Left renal cortex interstitium (tissue), 4 donors: ENCODE measurements around the gene SHOX. TPM values are rescaled to one million over a fixed set of nuclear protein-coding genes. Genes with fewer than 3 reads are reported as not detected.
"Not testable (repeated sequence)": the region's sequence is repeated elsewhere in the genome, so short reads cannot be mapped to it uniquely, and the experiment has no call there.

Experiments
- DNase-seq, 4 donors: peaks; one replicate each; pipeline ENCODE4 v3.0.0-alpha.2; 2013; ENCODE audit warnings: low read depth in 4 of 4, low spot score in 2 of 4, missing footprints in 1 of 4
- polyA plus RNA-seq, 4 donors: library from polyadenylated mRNA; unstranded; fragments of 120-200 nt; gene quantifications; one replicate each; pipeline ENCODE4 v1.2.1, GENCODE V29; 2013; ENCODE audit not compliant: insufficient read length in 4 of 4

The SHOX gene
- polyA plus RNA-seq, 4 donors, result 0.04 to 0.17 (median 0.08) TPM

DNA sequence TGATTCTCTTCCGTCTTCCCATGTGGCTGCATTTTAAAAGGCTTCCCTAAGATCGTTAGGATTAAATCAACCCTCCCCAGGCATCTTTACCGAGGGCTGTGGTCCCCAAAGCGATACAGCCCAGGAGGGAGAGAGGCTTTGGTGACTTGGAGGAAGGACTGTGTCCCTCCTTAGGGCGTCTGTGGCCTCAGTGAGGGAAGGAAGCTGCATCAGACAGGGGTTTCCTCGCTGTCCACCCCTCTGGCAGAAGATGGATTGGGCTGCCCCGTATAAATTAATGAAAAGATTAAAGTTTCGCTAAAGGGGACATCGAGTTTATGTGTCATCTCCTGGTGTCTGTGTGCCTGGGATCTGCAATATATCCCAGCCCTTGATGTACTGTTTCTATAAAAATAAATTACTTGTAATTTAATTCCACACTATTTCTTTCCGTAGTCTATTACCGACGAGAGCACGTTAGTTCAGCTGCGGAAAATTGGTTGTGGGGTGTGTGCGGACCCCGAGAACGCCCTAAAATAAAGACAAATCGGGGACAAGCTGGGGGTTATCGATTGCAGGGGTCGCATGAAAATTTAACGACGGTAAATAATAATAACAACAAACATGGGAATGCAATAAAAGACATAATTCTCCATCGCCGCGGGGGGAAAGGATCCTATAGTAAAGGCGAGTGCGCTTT is 6.5 kb downstream of the SHOX start:
- DNase-seq, result no peak

DNA sequence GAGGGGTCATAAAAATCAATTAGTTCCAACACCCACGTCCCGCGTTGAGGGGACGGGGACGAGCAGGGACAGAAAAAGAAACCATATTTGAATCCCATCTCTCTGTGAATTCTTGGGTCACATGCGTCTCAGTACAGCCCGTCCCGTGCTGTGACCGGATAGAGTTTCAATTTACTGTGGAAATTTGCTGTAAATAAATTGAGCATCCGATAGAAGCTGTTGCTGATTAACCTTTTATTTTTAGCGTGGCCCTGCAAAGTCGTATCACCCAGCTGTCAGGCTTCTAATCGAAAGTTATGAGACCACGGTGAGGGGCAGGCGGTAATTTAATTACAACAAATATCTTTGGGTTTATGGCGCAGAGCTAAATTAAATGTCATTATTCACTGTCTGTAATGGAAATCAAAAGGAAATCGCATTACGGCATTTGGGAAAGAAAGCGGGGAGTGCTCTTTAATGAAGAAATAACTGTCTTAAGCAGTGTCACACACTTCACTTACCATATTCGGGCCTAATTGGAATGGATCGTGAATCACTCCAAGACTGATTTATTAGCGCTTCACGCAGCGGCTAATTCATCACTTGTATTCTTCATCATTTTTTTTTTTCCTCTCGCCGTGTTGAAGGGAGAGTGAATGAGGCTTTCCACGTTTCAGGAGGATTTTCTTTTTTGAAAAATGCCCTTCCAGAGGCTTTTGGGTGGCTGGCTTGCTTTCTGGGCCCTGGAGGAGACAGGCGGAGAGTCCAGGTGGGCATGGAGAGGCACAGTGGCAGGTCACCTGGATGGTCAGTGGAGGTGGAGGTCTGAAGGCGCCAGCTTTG is 7.3 kb downstream of the SHOX start:
- no peak for DNase-seq

DNA sequence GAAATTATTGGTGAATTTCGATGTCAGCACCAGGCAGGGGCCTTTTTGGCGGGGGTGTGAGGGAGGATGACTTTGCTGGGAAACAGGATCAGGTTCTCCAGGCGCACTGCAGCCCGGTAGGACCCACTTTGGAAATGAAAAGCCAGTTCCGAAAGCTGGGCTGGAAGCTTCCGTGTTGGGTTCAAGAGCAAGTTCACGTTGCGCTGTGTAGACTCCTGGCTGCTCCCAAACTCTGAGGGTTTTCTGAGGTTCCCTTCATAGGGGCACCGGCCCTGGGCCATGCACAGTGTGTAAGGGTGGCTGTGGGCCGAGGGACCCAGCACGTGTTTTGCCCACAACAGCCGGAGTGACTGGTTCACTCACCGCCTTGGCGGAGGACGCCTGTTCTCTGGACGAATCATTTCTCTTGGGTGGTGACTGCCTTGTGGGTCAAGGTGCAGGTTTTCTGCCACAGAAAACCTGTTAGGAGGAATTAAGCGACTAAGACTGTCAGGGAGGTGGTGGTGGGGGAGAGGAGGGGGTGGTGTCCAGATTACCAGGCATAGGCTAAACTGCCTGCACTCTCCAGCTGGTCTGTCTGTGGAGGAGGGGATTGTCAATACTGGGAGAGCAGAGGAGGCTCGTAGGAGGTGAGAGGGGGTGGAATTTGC is 8.0 kb downstream of the SHOX start:
- no peak for DNase-seq

DNA sequence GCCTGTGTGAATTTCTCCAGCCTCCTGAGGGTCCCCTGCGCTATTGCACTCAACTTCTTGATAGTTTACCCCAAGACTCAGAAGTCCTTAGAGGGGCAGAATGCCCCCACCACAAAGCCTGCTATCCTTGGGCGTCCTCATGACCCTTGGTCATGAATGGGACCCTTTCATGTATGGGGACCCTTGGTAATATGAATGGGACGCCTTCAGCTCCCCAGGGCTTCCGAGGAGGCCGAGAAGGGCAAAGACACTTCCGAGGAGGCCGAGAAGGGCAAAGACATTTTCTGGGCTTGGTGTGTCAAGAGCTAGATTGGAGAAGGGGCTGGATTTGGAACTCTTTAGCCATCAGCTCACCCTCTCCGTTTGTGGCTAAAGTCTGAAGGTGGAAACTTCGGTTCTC is 8.6 kb downstream of the SHOX start:
- no peak for DNase-seq

DNA sequence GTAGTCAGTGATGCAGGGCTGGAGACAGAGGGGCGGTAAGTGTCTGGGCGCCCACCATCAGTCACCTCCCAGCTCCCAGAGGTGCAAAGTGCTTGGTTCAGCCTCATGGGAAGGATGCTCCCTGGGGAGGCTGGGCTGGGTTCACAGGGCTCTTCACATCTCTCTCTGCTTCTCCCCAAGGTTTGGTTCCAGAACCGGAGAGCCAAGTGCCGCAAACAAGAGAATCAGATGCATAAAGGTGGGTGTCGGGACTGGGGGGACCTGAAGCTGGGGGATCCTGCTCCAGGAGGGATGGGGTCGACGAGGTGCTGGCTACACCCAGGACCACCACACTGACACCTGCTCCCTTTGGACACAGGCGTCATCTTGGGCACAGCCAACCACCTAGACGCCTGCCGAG is 10.1 kb downstream of the SHOX start:
- DNase-seq, result no peak

DNA sequence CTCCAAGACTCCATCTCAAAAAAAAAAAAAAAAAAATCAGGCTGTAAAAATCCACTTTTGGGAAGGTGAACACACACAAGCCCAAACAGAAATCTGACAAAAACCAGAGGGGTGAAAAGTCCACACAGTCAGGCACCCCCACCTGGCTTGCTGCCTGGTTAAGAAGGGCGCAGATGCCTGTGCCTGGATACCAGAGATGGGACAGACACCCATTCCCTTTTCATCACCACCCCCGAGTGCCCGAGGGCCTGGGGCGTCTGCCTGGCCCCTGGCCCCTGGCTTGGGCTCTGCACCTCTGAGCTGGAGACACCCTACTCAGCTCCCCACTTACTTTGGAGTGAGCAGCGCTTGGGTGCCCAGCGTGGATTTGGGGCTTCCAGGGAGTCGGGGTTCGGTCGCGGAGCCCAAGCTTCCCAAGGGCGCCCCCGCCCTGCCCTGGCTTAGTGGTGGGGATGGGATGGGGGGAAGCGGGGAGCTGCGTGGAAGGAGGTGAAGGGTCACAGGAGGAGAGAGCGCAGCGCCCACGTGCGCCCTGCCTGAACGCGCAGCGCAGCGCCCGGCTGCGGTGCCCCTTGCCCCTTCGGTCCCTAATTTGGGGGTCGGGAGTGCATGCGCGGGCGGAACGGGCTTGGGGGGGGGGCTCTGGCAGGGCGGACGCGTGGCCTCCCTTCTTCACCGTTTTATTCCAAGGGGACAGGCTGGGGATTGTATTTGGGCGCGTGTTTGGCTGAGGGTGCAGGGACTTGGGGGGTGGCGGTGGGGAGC is 11.3 kb downstream of the SHOX start:
- no peak for DNase-seq

DNA sequence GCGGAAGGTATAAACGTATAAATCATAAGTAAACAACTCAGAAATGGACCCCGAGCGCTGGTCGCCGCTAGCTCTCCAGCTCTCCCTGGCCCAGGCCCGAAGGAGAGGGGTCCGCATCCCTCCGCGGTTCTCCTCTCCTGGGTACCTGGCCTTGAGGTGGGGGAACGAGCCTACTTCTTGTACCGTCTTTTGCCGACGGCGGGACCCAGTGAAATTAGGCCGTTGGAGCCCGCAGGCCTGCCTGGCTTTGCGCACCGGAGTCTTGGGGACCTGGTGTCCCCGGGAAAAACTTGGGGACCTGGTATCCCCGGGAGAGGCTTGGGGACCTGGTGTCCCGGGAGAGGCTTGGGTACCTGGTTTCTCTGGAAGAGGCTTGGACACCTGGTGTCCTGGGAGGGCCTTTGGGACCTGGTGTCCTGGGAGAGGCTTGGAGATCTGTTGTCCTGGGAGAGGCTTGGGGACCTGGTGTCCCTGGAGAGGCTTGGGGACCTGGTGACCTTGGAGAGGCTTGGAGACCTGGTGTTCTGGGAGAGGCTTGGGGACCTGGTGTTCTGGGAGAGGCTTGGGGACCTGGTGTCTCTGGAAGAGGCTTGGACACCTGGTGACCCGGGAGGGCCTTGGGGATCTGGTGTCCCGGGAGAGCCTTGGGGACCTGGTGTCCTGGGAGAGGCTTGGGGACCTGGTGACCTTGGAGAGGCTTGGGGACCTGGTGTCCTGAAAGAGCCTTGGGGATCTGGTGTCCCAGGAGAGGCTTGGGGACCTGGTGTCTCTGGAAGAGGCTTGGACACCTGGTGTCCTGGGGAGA is 12.0 kb downstream of the SHOX start:
- no peak for DNase-seq

DNA sequence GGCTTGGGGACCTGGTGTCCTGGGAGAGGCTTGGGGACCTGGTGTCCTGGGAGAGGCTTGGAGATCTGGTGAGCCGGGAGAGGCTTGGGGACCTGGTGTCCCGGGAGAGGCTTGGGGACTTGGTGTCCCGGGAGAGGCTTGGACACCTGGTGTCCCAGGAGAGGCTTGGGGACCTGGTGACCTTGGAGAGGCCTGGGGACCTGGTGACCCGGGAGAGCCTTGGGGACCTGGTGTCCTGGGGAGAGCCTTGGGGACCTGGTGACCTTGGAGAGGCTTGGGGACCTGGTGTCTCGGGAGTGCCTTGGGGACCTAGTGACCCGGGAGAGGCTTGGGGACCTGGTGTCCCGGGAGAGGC is 12.6 kb downstream of the SHOX start:
- DNase-seq, result no peak

DNA sequence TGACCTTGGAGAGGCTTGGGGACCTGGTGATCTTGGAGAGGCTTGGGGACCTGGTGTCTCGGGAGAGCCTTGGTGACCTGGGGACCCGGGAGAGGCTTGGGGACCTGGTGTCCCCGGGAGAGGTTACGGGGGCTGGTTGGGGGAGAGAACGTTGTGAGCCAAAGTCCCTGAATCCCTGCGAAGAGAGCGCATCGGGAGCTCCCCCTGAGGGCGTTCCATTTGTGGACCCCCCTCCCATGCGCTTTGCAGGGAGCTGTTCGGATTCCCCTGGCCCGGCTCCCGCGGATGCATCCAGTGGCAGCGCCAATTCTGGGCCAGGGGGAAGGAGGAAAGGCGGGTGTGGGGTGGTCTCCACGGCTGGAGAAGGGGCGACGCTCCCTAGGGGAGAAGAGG is 13.3 kb downstream of the SHOX start:
- no peak for DNase-seq

DNA sequence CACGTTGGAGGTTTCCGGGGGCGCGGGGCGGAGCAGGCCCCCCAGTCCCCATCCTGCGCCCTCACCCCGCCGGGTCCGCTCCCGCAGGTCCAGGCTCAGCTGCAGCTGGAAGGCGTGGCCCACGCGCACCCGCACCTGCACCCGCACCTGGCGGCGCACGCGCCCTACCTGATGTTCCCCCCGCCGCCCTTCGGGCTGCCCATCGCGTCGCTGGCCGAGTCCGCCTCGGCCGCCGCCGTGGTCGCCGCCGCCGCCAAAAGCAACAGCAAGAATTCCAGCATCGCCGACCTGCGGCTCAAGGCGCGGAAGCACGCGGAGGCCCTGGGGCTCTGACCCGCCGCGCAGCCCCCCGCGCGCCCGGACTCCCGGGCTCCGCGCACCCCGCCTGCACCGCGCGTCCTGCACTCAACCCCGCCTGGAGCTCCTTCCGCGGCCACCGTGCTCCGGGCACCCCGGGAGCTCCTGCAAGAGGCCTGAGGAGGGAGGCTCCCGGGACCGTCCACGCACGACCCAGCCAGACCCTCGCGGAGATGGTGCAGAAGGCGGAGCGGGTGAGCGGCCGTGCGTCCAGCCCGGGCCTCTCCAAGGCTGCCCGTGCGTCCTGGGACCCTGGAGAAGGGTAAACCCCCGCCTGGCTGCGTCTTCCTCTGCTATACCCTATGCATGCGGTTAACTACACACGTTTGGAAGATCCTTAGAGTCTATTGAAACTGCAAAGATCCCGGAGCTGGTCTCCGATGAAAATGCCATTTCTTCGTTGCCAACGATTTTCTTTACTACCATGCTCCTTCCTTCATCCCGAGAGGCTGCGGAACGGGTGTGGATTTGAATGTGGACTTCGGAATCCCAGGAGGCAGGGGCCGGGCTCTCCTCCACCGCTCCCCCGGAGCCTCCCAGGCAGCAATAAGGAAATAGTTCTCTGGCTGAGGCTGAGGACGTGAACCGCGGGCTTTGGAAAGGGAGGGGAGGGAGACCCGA is 14.0 kb downstream of the SHOX start:
- DNase-seq, result no peak

DNA sequence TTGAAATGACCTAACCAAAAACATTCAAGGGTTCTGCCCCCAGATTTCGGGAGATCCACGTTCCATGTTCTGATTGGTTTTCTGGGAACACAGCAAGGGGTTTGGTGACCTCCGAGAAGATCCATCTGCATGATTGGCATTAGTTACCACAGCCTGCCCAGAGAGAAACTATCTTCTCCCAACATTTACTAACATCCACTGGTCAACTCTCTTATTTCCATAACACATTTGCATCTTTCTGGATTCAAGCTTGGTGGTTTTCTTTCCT is 15.6 kb downstream of the SHOX start:
- no peak for DNase-seq

DNA sequence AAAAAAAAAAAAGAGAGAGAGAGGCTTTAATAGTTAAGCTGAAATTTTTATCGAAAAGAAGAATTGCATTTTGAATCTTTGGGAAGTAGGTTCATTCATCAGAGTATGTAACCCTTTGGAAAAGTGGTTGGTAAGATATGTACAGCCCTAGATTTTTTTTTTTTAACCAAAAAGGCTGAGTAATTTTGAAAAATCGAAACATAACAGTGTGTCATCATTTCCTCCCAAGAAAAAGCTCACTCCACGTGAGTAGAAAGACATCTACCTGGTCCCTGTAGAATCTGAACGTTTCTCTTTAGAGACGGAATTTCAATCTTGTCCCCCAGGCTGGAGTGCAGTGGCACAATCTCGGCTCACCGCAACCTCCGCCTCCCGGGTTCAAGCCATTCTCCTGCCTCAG is 16.2 kb downstream of the SHOX start:
- no peak for DNase-seq

DNA sequence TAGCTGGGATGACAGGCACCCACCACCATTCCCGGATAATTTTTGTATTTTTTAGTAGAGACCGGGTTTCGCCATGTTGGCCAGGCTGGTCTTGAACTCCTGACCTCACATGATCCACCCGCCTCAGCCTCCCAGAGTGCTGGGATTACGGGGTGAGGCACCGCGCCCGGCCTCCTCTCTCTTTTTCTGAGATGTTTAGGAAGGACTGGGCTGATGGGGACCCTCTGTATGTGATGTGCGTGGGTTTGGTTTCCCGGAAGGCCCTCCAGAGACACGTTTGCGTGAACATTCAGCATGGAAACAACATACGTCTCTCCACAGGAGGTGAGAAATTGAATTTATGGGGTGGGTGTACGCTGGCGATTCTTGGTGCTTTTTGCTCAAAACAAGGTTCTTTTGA is 18.6 kb downstream of the SHOX start:
- no peak for DNase-seq

DNA sequence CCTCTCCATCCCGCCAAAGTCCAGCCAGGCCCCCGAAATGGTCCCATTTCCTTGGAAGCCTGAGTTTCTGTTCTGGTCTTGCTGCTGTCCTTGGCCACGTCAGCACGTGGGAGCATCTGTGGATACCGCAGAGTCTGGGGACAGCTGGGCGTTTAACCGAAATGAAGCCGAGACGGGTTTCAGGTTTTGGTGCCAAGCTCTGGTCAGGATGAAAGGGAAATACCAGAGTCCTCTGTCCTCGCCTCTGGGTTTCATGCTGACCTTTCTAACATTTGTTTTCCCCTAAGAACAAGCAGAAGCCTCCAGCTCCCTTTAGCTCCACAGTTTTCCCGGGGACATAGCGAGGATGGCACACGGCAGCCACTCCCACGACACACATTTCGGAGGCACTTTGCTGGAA is 19.7 kb downstream of the SHOX start:
- no peak for DNase-seq

DNA sequence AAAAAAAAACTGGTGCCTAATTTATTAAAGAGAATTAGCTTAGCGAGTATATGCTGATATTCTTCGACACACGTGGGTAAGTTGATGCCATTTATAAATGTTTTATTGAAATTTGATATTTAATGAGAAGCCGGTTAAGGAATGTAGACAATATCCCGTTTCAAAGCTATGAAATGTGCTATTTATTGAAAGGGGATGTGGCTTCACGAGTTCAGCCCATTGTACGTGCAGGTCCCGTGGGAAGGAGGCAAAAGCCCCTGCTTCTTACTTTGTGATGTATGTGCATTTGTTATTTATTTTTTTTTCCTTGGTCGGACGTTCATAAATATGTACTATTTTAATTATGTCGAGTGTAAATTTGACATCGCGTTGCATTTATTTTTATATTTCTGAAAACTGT is 20.2 kb downstream of the SHOX start:
- DNase-seq, result no peak

DNA sequence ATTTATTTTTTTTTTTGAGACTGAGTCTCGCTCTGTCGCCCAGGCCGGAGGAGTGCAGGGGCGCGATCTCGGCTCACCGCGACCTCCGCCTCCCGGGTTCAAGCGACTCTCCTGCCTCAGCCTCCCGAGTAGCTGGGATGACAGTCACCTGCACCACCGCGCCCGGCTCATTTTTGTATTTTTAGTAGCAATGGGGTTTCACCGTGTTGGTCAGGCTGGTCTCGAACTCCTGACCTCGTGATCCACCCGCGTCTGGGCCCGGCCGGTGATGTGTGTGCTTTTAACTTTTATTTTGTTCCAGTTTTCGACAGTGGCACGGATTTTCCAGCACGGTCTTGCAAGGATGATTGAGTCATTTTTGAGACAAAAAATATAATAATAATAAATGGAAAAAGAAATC is 21.3 kb downstream of the SHOX start:
- DNase-seq, result not testable (repeated sequence)

DNA sequence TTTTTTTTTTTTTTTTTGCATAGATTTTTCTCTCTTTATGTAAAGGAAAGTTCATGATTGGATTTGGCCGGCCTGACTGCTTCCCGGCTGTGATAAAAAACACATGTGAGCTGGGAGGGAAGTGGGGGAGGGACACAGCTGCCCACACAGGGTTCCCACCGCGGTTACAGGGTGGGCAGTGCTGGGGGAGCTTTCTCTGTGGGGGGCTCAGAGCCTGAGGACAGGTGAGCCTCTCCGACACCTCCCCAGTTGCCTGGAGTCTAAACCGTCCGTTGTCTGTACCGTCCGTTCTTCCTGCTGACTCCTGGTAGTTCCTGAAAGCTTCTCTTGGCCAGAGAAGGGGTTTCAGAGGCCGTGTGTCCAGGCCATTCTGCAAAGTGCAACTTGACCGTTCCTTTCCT is 21.8 kb downstream of the SHOX start:
- no peak for DNase-seq

DNA sequence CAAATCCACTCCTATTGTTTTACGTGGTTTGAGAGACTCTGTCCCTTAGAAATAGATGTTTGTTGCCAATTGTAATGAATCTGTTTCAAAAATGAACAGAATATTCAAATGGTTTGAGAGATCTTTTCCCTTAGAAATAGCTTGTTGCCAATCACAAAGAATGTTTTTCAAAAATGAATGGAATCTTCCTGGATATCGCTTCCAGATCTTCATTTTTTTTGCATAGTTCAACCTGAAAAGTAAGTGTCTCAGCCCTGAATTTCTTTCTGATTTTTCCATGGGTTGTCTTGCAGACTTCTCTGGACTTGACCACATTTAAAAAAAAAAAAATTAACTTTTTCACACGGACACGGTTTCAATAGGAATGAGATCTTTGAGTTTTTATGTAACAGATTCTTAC is 22.7 kb downstream of the SHOX start:
- DNase-seq, result no peak

DNA sequence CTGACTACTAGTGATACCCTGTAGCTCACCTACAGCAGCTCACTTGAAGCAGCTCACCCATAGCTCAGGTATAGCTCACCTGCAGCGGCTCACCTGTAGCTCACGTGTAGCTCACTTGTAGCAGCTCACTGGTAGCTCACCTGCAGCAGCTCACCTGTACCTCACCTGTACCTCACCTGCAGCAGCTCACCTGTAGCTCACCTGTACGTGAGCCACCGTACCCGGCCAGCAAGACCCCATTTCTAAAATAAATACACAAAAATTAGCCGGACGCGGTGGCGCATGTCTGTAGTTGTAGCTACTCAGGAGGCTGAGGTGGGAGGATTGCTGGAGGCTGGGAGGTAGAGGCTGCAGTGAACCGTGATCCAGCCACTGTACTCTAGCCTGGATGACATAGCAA is 30.6 kb downstream of the SHOX start:
- no peak for DNase-seq

DNA sequence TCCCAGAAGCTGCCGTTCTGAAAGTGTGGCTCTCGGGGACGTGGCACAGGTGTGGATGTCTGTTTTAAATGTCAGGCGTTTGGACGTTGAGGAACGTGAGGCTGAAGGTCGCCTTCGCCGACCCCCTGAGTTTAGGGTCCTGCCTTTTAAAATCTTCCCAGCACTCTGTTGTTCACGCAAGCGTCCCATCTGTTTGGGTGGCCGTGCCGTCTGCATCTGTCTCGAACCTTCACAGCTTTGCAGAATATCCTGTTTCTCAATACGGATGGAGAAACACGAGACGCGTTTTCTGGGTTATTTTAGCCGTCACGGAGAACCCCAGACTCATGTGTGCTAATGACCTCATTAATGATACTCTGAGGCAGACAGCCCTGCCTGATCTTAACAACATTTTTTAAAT is 31.5 kb downstream of the SHOX start:
- DNase-seq, result no peak
